ENCODE measurements around the gene GDNF. TPM values are rescaled to one million over a fixed set of nuclear protein-coding genes. Genes with fewer than 3 reads are reported as not detected.

The GDNF gene
- total and polyA plus RNA-seq, 2 experiments from 2014 or later, result 0.13 to 0.17 TPM

GRCh38 chr5:37806476-37806875, 33.4 kb downstream of the GDNF start:
- no peak overlapping the region for H2AFZ ChIP-seq
- no peak overlapping the region for H3K4me2 ChIP-seq
- TF ChIP-seq REST (IDR thresholded peaks at IDR 0.05; ENCODE audit: unreplicated experiment), result no peak
- TF ChIP-seq EZH2phosphoT487 (IDR thresholded peaks at IDR 0.05; ENCODE audit: unreplicated experiment), result no peak
- TF ChIP-seq ZNF462 (CRISPR knock-in tag; IDR thresholded peaks at IDR 0.05), result no peak
- TF ChIP-seq EZH2 (IDR thresholded peaks at IDR 0.05; ENCODE audit: low read depth, unreplicated experiment), result no peak
- TF ChIP-seq CREB1 (CRISPR knock-in tag; IDR thresholded peaks at IDR 0.05; ENCODE audit: low read depth), result no peak
- no peak for TF ChIP-seq CTCF (conservative IDR thresholded peaks at IDR 0.05; ENCODE audit: low read depth in 2 of 2)
- no peak for TF ChIP-seq STAT1 (IDR thresholded peaks at IDR 0.05; ENCODE audit: unreplicated experiment)
- TF ChIP-seq ETS1 (IDR thresholded peaks at IDR 0.05), result no peak
- TF ChIP-seq ZNF331 (CRISPR knock-in tag; IDR thresholded peaks at IDR 0.05; ENCODE audit: low read depth), result no peak
- no peak for TF ChIP-seq ZNF114 (CRISPR knock-in tag; IDR thresholded peaks at IDR 0.05)
- H3K4me1 ChIP-seq (ENCODE audit: insufficient read depth), result no peaks in the 10 kb centered on the region
- Mint-ChIP-seq H3K27me3 (ENCODE audit: insufficient read depth, low read depth, poor library complexity) (peaks cover 2% of the 10 kb centered on the region), H3K4me3 (no peak overlapping the region), H3K36me3 (ENCODE audit: low read depth) (no peaks in the 10 kb centered on the region), H3K9me3 (no peaks in the 10 kb centered on the region), H3K4me1 (no peaks in the 10 kb centered on the region), H3K27ac (no peak overlapping the region)
- ATAC-seq (no peak), DNase-seq (ENCODE audit: low spot score) (no peak)
- H3K4me3 ChIP-seq, result no peak overlapping the region
- no peaks in the 10 kb centered on the region for H4K20me1 ChIP-seq (replicated peaks; ENCODE audit: insufficient read depth)
- H3K27ac ChIP-seq (ENCODE audit: low read depth), result no peak overlapping the region
- no peaks in the 10 kb centered on the region for H3K79me2 ChIP-seq (replicated peaks; ENCODE audit: insufficient read depth)
- no peaks in the 10 kb centered on the region for H3F3A ChIP-seq (replicated peaks; ENCODE audit: low read depth)
- H3K36me3 ChIP-seq (ENCODE audit: insufficient read depth), result no peaks in the 10 kb centered on the region
- H3K9me2 ChIP-seq (ENCODE audit: insufficient read depth), result peaks cover 11% of the 10 kb centered on the region; the same call in 1 of the 2 replicates
- H3K27me3 ChIP-seq (ENCODE audit: insufficient read depth), result no peaks in the 10 kb centered on the region
